ENCODE measurements around the gene ATP1B4. TPM values are rescaled to one million over a fixed set of nuclear protein-coding genes. Genes with fewer than 3 reads are reported as not detected.

ATP1B4 gene
- not detected in 3 replicates for total RNA-seq
- long read RNA-seq = 0 reads

GRCh38 chrX:120361764-120362305 is at the start of gene ATP1B4:
Gene ATP1B4, plus strand, starts transcription at chrX:120362089. Its CDS starts 80 bp downstream, at chrX:120362169.
- no peak within 1 kb of the TSS for H3K4me3 Mint-ChIP-seq (ENCODE audit: unreplicated experiment)
- TF ChIP-seq CTCF (IDR thresholded peaks at IDR 0.05) = no peak
- H3K27ac Mint-ChIP-seq (ENCODE audit: unreplicated experiment) = peak within 1 kb of the TSS; percentile 45
- no peak for DNase-seq (ENCODE audit: low spot score)
- H3K9me3 Mint-ChIP-seq (ENCODE audit: low read depth) = peaks cover 5% of the 10 kb centered on the region
- H3K27me3 Mint-ChIP-seq (ENCODE audit: low read depth) = no peaks in the 10 kb centered on the region
- H3K4me1 Mint-ChIP-seq (ENCODE audit: low read depth) = peaks cover 14% of the 10 kb centered on the region
- H3K36me3 Mint-ChIP-seq (ENCODE audit: low read depth) = no peaks in the 10 kb centered on the region

GRCh38 chrX:120315776-120316175 is 46.1 kb upstream of the ATP1B4 start:
- TF ChIP-seq CTCF (IDR thresholded peaks at IDR 0.05) = no peak

GRCh38 chrX:120316587-120317283 is 45.2 kb upstream of the ATP1B4 start:
- Mint-ChIP-seq H3K9me3 (ENCODE audit: low read depth) (no peaks in the 10 kb centered on the region), H3K27me3 (ENCODE audit: low read depth) (peaks cover 32% of the 10 kb centered on the region), H3K4me3 (ENCODE audit: unreplicated experiment) (no peak overlapping the region), H3K4me1 (ENCODE audit: low read depth) (no peaks in the 10 kb centered on the region), H3K27ac (ENCODE audit: unreplicated experiment) (no peak overlapping the region), H3K36me3 (ENCODE audit: low read depth) (no peaks in the 10 kb centered on the region)
- no peak for DNase-seq (ENCODE audit: low spot score)
- TF ChIP-seq CTCF (IDR thresholded peaks at IDR 0.05) = no peak

More at GRCh38 chrX:120315776-120316175, 46.1 kb upstream of the ATP1B4 start:
- DNase-seq (ENCODE audit: low spot score) = no peak
- Mint-ChIP-seq H3K27me3 (ENCODE audit: low read depth) (peaks cover 31% of the 10 kb centered on the region), H3K4me1 (ENCODE audit: low read depth) (no peaks in the 10 kb centered on the region), H3K9me3 (ENCODE audit: low read depth) (no peaks in the 10 kb centered on the region), H3K4me3 (ENCODE audit: unreplicated experiment) (no peak overlapping the region), H3K27ac (ENCODE audit: unreplicated experiment) (no peak overlapping the region), H3K36me3 (ENCODE audit: low read depth) (no peaks in the 10 kb centered on the region)

GRCh38 chrX:120318411-120318810 is 43.5 kb upstream of the ATP1B4 start:
- DNase-seq (ENCODE audit: low spot score) = no peak
- Mint-ChIP-seq H3K9me3 (ENCODE audit: low read depth) (no peaks in the 10 kb centered on the region), H3K27me3 (ENCODE audit: low read depth) (peaks cover 25% of the 10 kb centered on the region), H3K4me1 (ENCODE audit: low read depth) (no peaks in the 10 kb centered on the region), H3K36me3 (ENCODE audit: low read depth) (no peaks in the 10 kb centered on the region), H3K27ac (ENCODE audit: unreplicated experiment) (no peak overlapping the region), H3K4me3 (ENCODE audit: unreplicated experiment) (no peak overlapping the region)
- no peak for TF ChIP-seq CTCF (IDR thresholded peaks at IDR 0.05)

GRCh38 chrX:120321520-120322281 is 40.2 kb upstream of the ATP1B4 start:
- H3K4me3 Mint-ChIP-seq (ENCODE audit: unreplicated experiment) = no peak overlapping the region
- H3K4me1 Mint-ChIP-seq (ENCODE audit: low read depth) = no peaks in the 10 kb centered on the region
- no peak for TF ChIP-seq CTCF (IDR thresholded peaks at IDR 0.05)
- peaks cover 3% of the 10 kb centered on the region for H3K9me3 Mint-ChIP-seq (ENCODE audit: low read depth)
- peaks cover 18% of the 10 kb centered on the region for H3K27me3 Mint-ChIP-seq (ENCODE audit: low read depth)
- DNase-seq (ENCODE audit: low spot score) = no peak
- H3K27ac Mint-ChIP-seq (ENCODE audit: unreplicated experiment) = no peak overlapping the region
- no peaks in the 10 kb centered on the region for H3K36me3 Mint-ChIP-seq (ENCODE audit: low read depth)

Data from chondrocyte (in vitro differentiated cells).